Calu3 (cell line): Measurements from ENCODE around the gene BAG2. TPM values are rescaled to one million over a fixed set of nuclear protein-coding genes. Genes with fewer than 3 reads are reported as not detected.

Experiments
- Bru-seq: library from RNA; stranded (reverse); fragments of 400-500 nt; gene quantifications from one replicate; lab custom pipeline; 2021; lab: Mats Ljungman, UMichigan
- BruChase-seq, 2 experiments: library from RNA; stranded (reverse); fragments of 400-500 nt; gene quantifications; one replicate each; lab custom pipeline; 2021; lab: Mats Ljungman, UMichigan
- BruUV-seq: library from RNA; stranded (reverse); fragments of 400-500 nt; replicated peaks from 2 replicates; lab custom pipeline; 2021; lab: Mats Ljungman, UMichigan
- CTCF ChIA-PET: fragments of 300-600 bp; sonication (Branson Sonifier 250); formaldehyde crosslinking; loops from one replicate; lab custom pipeline; 2022; ENCODE audit warnings: antibody characterized with exemption; lab: Charles Lee
- DNase-seq: peaks from one replicate; pipeline ENCODE4 v3.0.0; 2022
- H3K27ac Mint-ChIP-seq: one replicate; pipeline ENCODE4 v1.8.0; 2022; ENCODE audit warnings: mixed read lengths; ENCODE audit not compliant: unreplicated experiment
- H3K27me3 Mint-ChIP-seq: one replicate; pipeline ENCODE4 v1.8.0; 2022; ENCODE audit warnings: mixed read lengths; ENCODE audit not compliant: unreplicated experiment
- H3K36me3 Mint-ChIP-seq: one replicate; pipeline ENCODE4 v1.8.0; 2022; ENCODE audit warnings: mild to moderate bottlenecking, moderate library complexity, mixed read lengths; ENCODE audit not compliant: insufficient read depth, unreplicated experiment
- H3K4me1 Mint-ChIP-seq: one replicate; pipeline ENCODE4 v1.8.0; 2022; ENCODE audit warnings: mild to moderate bottlenecking, low read depth, mixed read lengths; ENCODE audit not compliant: unreplicated experiment
- H3K4me3 Mint-ChIP-seq: one replicate; pipeline ENCODE4 v1.8.0; 2022; ENCODE audit warnings: mild to moderate bottlenecking, low read depth, moderate library complexity, mixed read lengths; ENCODE audit not compliant: unreplicated experiment
- H3K9me3 Mint-ChIP-seq: one replicate; pipeline ENCODE4 v1.8.0; 2022; ENCODE audit warnings: low read depth, mixed read lengths; ENCODE audit not compliant: unreplicated experiment
- intact Hi-C: fragments of 100-400 bp; cut with micrococcal nuclease; formaldehyde crosslinking; loops from one replicate; pipeline ENCODE4 v1.10.0; 2022; ENCODE audit not compliant: unreplicated experiment
- long read RNA-seq: library from polyadenylated mRNA; stranded (forward); transcript quantifications from one replicate; pipeline ENCODE4 v2.0.0, GENCODE V29; 2022
- total RNA-seq: library from RNA; stranded (reverse); gene quantifications from 2 replicates; pipeline ENCODE4 v1.2.3, GENCODE V29; 2022
- TF ChIP-seq, protein P1 (sequence below): fragments of 200-600 bp; IDR thresholded peaks from one replicate; pipeline ENCODE4 v1.8.0; 2022; ENCODE audit warnings: antibody characterized with exemption; ENCODE audit not compliant: unreplicated experiment

Gene BAG2
- total RNA-seq (9.6 and 12.1 TPM in 2 replicates), Bru-seq, nascent RNA (percentile 77 among the genes with signal in this experiment), BruChase-seq, experiment 1, labeled RNA remaining after a 6-hour chase (percentile 78 among the genes with signal in this experiment), BruChase-seq, experiment 2, labeled RNA remaining after a 2-hour chase (percentile 84 among the genes with signal in this experiment)
- long read RNA-seq, full-length matches to known transcripts: 75 of 189 reads
- long read RNA-seq, partial matches to known transcripts: 109 of 189 reads
- long read RNA-seq, other reads (novel, unspliced or antisense): 5 of 189 reads

DNA sequence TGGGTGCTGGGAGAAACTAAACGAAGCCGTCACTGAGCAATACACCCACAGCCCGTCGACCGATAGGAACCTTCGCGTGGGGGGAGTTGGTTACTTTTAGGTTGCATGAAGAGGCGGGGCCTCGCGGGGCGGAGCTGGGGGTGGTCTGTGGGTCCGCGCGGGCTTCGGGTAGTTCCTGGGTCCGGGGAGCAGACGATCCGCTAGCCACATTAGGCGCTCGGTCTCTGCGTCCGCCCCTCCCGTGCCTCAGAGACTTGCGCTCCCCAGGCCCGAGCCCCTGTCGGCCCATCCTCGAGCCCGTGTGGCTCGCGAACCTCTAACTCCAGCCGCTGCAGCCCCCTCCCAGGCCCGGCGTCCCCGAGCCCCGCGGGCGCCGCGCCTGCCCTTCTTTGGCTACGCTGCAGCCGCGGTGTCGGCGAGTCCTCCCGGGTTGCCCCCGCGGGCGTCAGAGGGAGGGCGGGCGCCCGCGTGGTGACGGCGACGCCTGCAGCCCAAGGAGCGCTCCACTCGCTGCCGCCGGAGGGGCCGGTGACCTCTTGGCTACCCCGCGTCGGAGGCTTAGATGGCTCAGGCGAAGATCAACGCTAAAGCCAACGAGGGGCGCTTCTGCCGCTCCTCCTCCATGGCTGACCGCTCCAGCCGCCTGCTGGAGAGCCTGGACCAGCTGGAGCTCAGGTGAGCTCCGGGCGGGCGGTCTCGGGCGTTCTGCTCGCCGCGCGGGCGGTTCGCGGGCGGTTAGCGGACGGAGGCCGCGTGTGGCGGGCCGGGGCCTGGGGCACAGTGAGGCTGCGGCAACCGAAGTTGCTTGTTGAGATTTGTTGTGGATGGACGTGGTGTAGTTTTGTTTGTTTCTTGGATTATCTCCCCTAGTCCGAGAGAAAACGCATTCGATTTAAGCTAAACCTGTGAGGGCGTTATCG is at the start of gene BAG2:
Gene BAG2, plus strand, starts transcription at position 191 of the 920 bp plus-strand sequence. Its CDS starts 372 bp downstream, at position 563.
- peak; percentile 89 for DNase-seq
- CTCF ChIA-PET: interaction anchor here (0.6 to 1.5 kb wide), 4 partner anchors 145 to 501 kb away, joined by 3 to 5 read pairs (median 4); partner anchors contain the start of gene PRIM2
- H3K27ac Mint-ChIP-seq: peak within 1 kb of the TSS; percentile 92
- BruUV-seq: no TSS peak
- peaks cover 29% of the 10 kb centered on the region for H3K36me3 Mint-ChIP-seq
- H3K4me3 Mint-ChIP-seq: peak within 1 kb of the TSS; percentile 95
- TF ChIP-seq, protein P1, sequence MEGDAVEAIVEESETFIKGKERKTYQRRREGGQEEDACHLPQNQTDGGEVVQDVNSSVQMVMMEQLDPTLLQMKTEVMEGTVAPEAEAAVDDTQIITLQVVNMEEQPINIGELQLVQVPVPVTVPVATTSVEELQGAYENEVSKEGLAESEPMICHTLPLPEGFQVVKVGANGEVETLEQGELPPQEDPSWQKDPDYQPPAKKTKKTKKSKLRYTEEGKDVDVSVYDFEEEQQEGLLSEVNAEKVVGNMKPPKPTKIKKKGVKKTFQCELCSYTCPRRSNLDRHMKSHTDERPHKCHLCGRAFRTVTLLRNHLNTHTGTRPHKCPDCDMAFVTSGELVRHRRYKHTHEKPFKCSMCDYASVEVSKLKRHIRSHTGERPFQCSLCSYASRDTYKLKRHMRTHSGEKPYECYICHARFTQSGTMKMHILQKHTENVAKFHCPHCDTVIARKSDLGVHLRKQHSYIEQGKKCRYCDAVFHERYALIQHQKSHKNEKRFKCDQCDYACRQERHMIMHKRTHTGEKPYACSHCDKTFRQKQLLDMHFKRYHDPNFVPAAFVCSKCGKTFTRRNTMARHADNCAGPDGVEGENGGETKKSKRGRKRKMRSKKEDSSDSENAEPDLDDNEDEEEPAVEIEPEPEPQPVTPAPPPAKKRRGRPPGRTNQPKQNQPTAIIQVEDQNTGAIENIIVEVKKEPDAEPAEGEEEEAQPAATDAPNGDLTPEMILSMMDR: no peak
- intact Hi-C loops: no loop called here
- peaks cover 16% of the 10 kb centered on the region for H3K4me1 Mint-ChIP-seq
- no peaks in the 10 kb centered on the region for H3K27me3 Mint-ChIP-seq
- no peaks in the 10 kb centered on the region for H3K9me3 Mint-ChIP-seq

- DNase-seq: no peak
- H3K4me3 Mint-ChIP-seq: no peak overlapping the region
- CTCF ChIA-PET: no interaction called here
These were observed 49.0 kb upstream of the BAG2 start for GRCh38 chr6:57123111-57123510.

DNA sequence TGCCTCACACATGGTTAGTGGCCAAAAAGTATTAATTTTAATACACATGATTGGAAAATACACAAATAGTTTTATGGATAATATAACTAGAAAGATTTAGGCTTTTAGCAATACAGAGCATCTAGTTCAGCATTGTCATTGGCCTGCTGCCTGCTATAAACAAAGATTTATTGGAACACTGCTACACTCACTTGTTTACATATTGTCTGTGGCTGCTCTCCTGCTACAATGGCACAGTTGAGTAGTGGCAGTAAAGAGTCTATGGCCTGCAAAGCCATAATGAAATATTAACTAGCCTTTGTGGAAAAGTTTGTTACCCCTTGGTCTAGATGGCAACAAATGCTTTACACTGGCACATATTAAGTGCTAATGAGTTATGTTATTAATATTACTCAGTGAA is 44.4 kb upstream of the BAG2 start:
- TF ChIP-seq, protein P1: no peak
- Mint-ChIP-seq H3K4me3 (no peak overlapping the region), H3K9me3 (no peaks in the 10 kb centered on the region), H3K27ac (no peak overlapping the region), H3K4me1 (no peaks in the 10 kb centered on the region), H3K27me3 (no peaks in the 10 kb centered on the region), H3K36me3 (no peaks in the 10 kb centered on the region)
- BruUV-seq: no TSS peak
- CTCF ChIA-PET: no interaction called here
- no peak for DNase-seq
- intact Hi-C loops: no loop called here

More at GRCh38 chr6:57123111-57123510, 49.0 kb upstream of the BAG2 start:
- intact Hi-C loops: no loop called here
- no peaks in the 10 kb centered on the region for H3K27me3 Mint-ChIP-seq
- H3K4me1 Mint-ChIP-seq: no peaks in the 10 kb centered on the region
- no peaks in the 10 kb centered on the region for H3K9me3 Mint-ChIP-seq
- TF ChIP-seq, protein P1: no peak
- BruUV-seq: no TSS peak
- no peak overlapping the region for H3K27ac Mint-ChIP-seq
- H3K36me3 Mint-ChIP-seq: no peaks in the 10 kb centered on the region

DNA sequence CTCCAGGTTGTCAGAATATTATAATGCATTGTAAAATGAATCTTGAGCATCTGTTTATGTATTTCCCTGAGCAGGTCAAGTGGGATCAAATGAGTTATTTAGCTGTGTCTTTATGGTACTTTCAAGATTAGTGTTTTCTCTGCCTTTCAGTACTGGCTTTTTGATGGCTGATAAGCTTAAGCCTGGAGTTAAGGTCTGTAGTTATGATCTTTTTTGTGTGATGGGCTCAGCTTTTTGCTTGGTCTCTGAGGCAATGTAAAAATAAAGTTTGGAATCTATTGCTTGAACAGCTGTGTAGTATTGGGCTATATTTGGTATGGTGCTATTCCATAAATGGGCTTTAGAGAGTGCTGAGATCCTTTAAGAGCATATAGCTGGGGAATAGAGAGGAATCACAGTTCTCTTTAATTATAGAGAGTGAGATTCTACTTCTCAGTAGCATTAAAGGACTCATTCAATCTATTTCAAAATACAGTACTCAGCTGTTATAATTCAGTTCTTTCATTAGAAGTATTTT is 41.4 kb upstream of the BAG2 start:
- CTCF ChIA-PET: no interaction called here
- no peaks in the 10 kb centered on the region for H3K9me3 Mint-ChIP-seq
- H3K4me3 Mint-ChIP-seq: no peak overlapping the region
- no peak overlapping the region for H3K27ac Mint-ChIP-seq
- no peak for DNase-seq
- H3K4me1 Mint-ChIP-seq: no peaks in the 10 kb centered on the region
- intact Hi-C loops: no loop called here
- H3K27me3 Mint-ChIP-seq: no peaks in the 10 kb centered on the region
- no peaks in the 10 kb centered on the region for H3K36me3 Mint-ChIP-seq
- BruUV-seq: no TSS peak
- TF ChIP-seq, protein P1: no peak
